HepG2 (cell line): ENCODE results near the gene KCNIP4.

Experiments used
- ZNF207 ChIP-seq: fragments of 450-650 bp; IDR thresholded peaks from 2 replicates; pipeline ENCODE4 v1.6.1; 2016; ENCODE audit warnings: antibody characterized with exemption, borderline replicate concordance
- TF ChIP-seq, protein P1 (sequence below): sonication (generic); formaldehyde crosslinking; IDR thresholded peaks from 2 replicates; pipeline ENCODE4 v1.4.0; 2020; ENCODE audit warnings: missing genetic modification reagents
- TF ChIP-seq, protein P2 (sequence below): sonication (generic); formaldehyde crosslinking; IDR thresholded peaks from 2 replicates; pipeline ENCODE4 v1.5.0; 2020; ENCODE audit warnings: mild to moderate bottlenecking, missing genetic modification reagents, moderate library complexity
- TF ChIP-seq, protein P3 (sequence below): sonication (generic); formaldehyde crosslinking; IDR thresholded peaks from 2 replicates; pipeline ENCODE4 v1.8.0; 2022; ENCODE audit warnings: mild to moderate bottlenecking, missing genetic modification reagents, borderline replicate concordance

DNA sequence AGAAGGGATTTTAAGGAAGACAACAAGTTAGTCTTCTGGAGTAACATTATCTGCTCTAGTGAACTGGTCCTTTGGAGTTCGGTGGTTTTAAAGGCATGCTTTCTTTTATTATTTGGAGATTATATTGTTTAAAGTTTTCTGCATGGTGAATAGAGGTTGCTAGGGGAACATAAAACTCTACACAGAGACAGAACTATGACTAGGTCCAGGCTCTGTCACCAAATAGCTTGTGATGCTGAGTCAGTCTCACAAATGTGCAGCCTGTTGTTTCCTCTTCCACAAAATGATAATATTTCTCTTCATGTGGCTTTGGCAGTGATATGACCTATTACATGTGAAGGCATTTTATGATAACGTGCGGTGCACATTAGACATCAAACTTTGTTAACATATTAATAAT, 1115.7 kb downstream of the KCNIP4 start:
- TF ChIP-seq, protein P1, sequence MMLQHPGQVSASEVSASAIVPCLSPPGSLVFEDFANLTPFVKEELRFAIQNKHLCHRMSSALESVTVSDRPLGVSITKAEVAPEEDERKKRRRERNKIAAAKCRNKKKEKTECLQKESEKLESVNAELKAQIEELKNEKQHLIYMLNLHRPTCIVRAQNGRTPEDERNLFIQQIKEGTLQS (CRISPR knock-in tag): no peak
- TF ChIP-seq, protein P2, sequence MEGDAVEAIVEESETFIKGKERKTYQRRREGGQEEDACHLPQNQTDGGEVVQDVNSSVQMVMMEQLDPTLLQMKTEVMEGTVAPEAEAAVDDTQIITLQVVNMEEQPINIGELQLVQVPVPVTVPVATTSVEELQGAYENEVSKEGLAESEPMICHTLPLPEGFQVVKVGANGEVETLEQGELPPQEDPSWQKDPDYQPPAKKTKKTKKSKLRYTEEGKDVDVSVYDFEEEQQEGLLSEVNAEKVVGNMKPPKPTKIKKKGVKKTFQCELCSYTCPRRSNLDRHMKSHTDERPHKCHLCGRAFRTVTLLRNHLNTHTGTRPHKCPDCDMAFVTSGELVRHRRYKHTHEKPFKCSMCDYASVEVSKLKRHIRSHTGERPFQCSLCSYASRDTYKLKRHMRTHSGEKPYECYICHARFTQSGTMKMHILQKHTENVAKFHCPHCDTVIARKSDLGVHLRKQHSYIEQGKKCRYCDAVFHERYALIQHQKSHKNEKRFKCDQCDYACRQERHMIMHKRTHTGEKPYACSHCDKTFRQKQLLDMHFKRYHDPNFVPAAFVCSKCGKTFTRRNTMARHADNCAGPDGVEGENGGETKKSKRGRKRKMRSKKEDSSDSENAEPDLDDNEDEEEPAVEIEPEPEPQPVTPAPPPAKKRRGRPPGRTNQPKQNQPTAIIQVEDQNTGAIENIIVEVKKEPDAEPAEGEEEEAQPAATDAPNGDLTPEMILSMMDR: no peak
- TF ChIP-seq, protein P3, sequence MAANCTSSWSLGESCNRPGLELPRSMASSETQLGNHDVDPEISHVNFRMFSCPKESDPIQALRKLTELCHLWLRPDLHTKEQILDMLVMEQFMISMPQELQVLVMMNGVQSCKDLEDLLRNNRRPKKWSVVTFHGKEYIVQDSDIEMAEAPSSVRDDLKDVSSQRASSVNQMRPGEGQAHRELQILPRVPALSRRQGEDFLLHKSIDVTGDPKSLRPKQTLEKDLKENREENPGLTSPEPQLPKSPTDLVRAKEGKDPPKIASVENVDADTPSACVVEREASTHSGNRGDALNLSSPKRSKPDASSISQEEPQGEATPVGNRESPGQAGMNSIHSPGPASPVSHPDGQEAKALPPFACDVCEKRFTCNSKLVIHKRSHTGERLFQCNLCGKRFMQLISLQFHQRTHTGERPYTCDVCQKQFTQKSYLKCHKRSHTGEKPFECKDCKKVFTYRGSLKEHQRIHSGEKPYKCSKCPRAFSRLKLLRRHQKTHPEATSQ (CRISPR knock-in tag): no peak
- TF ChIP-seq ZNF207: no peak
